ENCODE results near the gene GNB4. TPM values are rescaled to one million over a fixed set of nuclear protein-coding genes. Genes with fewer than 3 reads are reported as not detected.

The GNB4 gene
- total RNA-seq, 1 donor from 2014 or later: 25.3 TPM

- Histone ChIP-seq H3K27me3 (no peaks in the 10 kb centered on the region), H3K9me3 (no peaks in the 10 kb centered on the region), H3K27ac (peak overlapping the region in 1 of 2 donors; percentile 39), H3K4me3 (no peak overlapping the region), H3K4me1 (peaks cover 0 to 6% of the 10 kb centered on the region in 2 donors), H3K36me3 (peaks cover 3 to 40% of the 10 kb centered on the region in 2 donors)
- no peak for TF ChIP-seq CTCF (IDR thresholded peaks at IDR 0.05)
- no peak for DNase-seq (ENCODE audit: low spot score in 2 of 2)
- intact Hi-C loops (cut with DNase I): no loop called here
Measured at GRCh38 chr3:179416681-179417080, 34.6 kb downstream of the GNB4 start.

- no peak for TF ChIP-seq CTCF (IDR thresholded peaks at IDR 0.05)
- no peak overlapping the region for H3K27ac ChIP-seq
- no peak for DNase-seq (ENCODE audit: low spot score in 2 of 2)
- no peak overlapping the region for H3K4me3 ChIP-seq
- H3K27me3 ChIP-seq: no peaks in the 10 kb centered on the region
- intact Hi-C loops (cut with DNase I): no loop called here
- peaks cover 0 to 6% of the 10 kb centered on the region in 2 donors for H3K4me1 ChIP-seq
- H3K36me3 ChIP-seq: peaks cover 3 to 41% of the 10 kb centered on the region in 2 donors
- H3K9me3 ChIP-seq: no peaks in the 10 kb centered on the region
Measured at GRCh38 chr3:179415377-179415776, 35.9 kb downstream of the GNB4 start.

- peaks cover 3 to 41% of the 10 kb centered on the region in 2 donors for H3K36me3 ChIP-seq
- no peaks in the 10 kb centered on the region for H3K9me3 ChIP-seq
- H3K4me1 ChIP-seq: peaks cover 0 to 6% of the 10 kb centered on the region in 2 donors
- H3K27ac ChIP-seq: no peak overlapping the region
- TF ChIP-seq CTCF (IDR thresholded peaks at IDR 0.05): no peak
- DNase-seq (ENCODE audit: low spot score in 2 of 2): no peak
- intact Hi-C loops (cut with DNase I): no loop called here
- no peaks in the 10 kb centered on the region for H3K27me3 ChIP-seq
- no peak overlapping the region for H3K4me3 ChIP-seq
Measured at GRCh38 chr3:179414804-179415203, 36.5 kb downstream of the GNB4 start.

- intact Hi-C loops (cut with DNase I): no loop called here
- peaks cover 8 to 30% of the 10 kb centered on the region in 2 donors for H3K36me3 ChIP-seq
- no peak for DNase-seq (ENCODE audit: low spot score in 2 of 2)
- H3K4me1 ChIP-seq: no peaks in the 10 kb centered on the region
- H3K27ac ChIP-seq: no peak overlapping the region
- H3K27me3 ChIP-seq: no peaks in the 10 kb centered on the region
- TF ChIP-seq CTCF (IDR thresholded peaks at IDR 0.05): no peak
- H3K9me3 ChIP-seq: no peaks in the 10 kb centered on the region
- H3K4me3 ChIP-seq: no peak overlapping the region
Measured at GRCh38 chr3:179410999-179411398, 40.3 kb downstream of the GNB4 start.

GRCh38 chr3:179410331-179410730 lies 40.9 kb downstream of the GNB4 start:
- H3K4me3 ChIP-seq: no peak overlapping the region
- H3K9me3 ChIP-seq: no peaks in the 10 kb centered on the region
- H3K36me3 ChIP-seq: peaks cover 13 to 35% of the 10 kb centered on the region in 2 donors
- no peak for DNase-seq (ENCODE audit: low spot score in 2 of 2)
- intact Hi-C loops (cut with DNase I): no loop called here
- no peak for TF ChIP-seq CTCF (IDR thresholded peaks at IDR 0.05)
- no peaks in the 10 kb centered on the region for H3K4me1 ChIP-seq
- no peak overlapping the region for H3K27ac ChIP-seq
- no peaks in the 10 kb centered on the region for H3K27me3 ChIP-seq

GRCh38 chr3:179404307-179404706 lies 47.0 kb downstream of the GNB4 start:
- no peak for TF ChIP-seq CTCF (IDR thresholded peaks at IDR 0.05)
- Histone ChIP-seq H3K9me3 (no peaks in the 10 kb centered on the region), H3K36me3 (peaks cover 28 to 45% of the 10 kb centered on the region in 2 donors), H3K4me1 (no peaks in the 10 kb centered on the region), H3K27ac (no peak overlapping the region), H3K27me3 (no peaks in the 10 kb centered on the region), H3K4me3 (no peak overlapping the region)
- intact Hi-C loops (cut with DNase I): no loop called here
- DNase-seq (ENCODE audit: low spot score in 2 of 2): no peak
